ENCODE results near the gene C9orf85.

DNA sequence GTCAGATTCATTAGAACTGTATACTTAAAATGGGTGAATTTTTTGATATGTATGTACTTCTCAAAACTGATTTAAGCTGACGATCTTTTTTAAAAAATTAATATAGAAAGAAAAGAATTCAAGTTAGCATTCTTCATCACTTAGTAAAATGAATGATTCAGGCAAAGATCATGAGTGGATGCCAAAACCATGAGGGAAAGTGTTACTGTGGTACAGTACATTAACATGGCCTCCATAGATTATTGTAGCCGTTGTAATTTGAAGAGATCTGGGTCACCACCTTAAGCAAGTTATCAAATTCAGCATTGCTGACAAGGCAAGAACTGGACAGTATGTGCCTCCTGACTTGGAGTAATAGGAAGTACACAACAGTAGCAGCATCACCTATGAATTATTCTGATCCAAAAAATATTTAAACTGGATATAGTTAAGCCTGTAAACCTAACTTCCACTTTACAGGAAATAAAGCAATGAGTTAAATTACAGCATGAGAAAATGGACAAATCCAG, 29.7 kb downstream of the C9orf85 start:
- no peak for TF ChIP-seq ZNF274 (IDR thresholded peaks at IDR 0.05; ENCODE audit: low read depth, low read length)
- no peak for TF ChIP-seq YY1 (IDR thresholded peaks at IDR 0.05; ENCODE audit: insufficient read depth, insufficient read length)
